HG03571 (cell line): Measurements from ENCODE around the gene BTBD2.
"Not testable (repeated sequence)": the region's sequence is repeated elsewhere in the genome, so short reads cannot be mapped to it uniquely, and the experiment has no call there.

Experiments used
- ATAC-seq: cut with Tn5 transposase; IDR thresholded peaks from one replicate; pipeline ENCODE4 v1.9.1; 2021; ENCODE audit not compliant: unreplicated experiment

The BTBD2 gene

DNA sequence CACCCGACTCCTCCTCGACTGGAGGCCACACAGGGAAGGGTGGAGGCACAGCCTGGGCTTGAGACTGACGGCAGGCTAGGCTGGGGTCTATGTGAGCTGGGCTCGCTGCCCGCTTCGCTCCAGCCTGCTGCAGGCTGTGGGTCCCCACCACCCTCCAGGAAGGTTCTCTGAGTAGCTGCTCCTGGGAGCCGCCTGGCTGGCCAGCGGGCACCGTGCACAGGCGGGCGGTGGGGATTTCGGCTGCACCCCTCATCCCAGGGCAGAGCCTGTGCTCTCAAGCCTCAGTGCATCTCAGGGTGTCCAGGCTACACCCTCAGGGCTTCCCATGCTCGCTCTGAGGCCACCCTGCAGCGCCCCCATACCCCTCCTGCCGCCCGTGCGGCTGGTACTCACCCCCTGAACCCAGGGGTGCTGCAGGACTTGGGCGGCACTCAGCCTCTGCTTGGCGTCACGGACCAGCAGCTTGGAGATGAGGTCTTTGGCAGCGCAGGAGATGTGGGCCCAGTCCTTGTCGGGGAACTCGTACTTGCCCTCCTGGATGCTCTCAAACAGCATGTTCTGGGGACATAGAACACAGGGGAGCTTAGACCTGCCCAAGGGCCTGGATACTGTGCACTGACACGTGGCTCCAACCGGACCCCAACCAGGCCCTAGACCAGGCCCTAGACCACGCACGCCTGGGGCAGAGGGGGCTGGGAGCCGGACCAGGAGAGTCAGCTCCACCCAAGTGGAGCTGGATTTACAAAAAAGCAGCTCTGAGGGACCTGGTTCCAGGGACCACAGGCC, 25.3 kb upstream of the BTBD2 start:
- ATAC-seq, result no peak

DNA sequence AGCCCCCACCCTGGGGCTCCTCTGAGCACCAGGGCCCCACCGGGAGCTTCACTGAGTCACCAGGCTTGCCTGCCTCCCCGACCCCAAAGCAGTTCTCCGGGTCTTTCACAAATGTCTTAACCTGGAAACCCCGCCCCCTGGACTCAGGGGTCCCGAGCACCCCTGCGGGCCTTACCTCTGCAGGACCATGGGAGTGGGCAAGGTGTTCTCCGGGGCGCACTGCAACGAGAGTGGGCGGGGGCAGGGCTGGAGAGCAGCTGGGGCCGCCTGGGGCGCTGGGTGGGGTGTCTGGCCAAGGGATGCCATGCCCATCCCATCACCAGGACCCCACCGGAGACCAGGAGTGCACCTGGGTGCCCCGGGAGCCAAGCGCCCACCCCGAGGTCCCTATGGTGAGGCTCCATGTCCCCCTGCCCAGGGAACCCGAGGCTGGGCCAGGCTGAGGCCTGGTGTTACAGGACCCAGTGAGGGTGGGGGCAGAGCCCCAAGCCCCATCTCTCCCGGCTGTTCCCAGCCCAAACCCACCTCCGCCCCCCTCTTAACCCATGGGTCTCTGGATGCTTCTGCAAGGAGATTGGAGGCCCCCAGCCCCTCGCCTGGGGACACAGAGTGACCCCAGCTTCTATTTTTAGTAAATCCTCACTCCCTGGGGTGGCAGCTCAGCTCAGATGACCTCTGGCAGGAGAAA, 24.6 kb upstream of the BTBD2 start:
- ATAC-seq, result no peak

DNA sequence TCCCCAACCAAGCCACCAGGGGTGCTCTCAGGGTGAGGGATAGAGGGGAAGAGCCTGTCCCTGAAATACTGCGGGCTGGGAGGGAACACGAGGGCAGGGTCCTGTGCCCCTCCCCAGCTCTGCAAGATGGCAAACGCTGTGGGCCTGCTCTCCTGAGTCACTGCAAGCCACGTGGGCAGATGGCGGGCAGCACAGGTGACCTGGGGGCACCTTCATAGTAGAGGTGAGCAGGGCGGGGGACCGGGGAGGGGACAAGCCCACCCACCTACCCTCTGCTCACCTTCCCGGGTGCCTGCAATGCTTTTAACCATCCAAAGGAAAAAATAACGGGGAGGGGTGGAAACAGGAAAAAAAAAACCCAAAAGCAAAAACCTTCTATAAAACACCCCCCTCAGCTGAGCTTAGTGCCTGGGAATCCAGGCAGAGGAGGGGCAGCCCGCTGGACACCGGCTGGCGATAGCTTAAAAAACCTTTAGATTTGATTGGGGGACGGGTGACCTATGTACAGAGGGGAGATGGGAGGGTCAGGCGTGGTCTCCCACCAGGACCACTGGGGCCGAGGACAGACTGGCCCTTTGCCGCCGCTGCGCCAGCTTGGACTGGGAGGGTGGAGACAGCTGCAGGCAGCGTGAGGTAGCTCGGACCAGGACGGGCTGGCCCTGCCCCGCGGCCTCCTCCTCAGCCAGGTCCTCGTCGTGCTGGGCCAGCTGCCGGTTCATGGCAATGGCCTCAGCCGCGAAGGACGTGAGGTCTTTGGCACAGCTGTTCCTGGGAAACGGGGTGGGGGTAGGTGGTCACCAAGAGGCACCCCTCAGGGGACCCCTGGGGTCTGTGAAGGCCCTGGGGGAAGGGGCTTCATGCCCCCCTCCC, 23.8 kb upstream of the BTBD2 start:
- ATAC-seq, result no peak

DNA sequence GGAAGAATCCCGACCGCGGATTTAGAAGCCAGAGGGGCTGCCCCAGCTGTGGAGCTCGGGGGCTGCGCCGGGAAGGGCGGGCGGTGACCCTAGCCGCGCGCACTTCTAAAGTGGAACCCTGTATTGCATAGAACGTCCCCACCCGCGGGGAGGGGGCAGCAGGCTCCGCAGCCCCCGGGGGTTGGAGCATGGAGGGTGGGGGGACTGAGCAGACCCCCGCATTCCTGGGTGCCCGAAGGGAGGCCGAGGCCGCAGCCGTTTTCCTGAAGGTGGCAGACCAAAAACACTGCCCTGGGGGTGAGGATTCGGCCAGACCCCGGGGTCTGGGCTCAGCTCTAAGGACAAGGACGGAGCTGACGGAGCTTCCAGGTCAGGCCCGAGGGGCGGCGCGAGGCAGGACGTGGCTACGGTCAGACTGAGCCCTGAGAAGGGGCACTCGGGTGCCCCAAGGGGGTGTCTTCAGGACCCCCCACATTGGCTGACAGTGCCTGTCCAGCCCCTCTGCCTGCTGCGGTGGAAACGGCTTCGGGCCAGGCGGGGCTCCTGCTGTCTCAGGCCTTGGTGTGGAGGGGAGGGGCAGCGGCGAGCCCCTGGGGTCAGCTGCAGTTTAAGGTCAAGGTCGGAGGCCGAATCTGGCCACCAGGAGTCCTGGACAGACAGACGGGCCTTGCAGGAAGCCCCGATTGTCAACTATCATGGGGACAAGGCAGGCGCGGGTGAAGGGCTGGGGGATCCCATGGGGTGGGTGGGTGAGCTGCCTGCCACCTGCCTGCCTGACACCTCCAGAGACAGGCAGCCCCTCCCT, 23.0 kb upstream of the BTBD2 start:
- no peak for ATAC-seq

DNA sequence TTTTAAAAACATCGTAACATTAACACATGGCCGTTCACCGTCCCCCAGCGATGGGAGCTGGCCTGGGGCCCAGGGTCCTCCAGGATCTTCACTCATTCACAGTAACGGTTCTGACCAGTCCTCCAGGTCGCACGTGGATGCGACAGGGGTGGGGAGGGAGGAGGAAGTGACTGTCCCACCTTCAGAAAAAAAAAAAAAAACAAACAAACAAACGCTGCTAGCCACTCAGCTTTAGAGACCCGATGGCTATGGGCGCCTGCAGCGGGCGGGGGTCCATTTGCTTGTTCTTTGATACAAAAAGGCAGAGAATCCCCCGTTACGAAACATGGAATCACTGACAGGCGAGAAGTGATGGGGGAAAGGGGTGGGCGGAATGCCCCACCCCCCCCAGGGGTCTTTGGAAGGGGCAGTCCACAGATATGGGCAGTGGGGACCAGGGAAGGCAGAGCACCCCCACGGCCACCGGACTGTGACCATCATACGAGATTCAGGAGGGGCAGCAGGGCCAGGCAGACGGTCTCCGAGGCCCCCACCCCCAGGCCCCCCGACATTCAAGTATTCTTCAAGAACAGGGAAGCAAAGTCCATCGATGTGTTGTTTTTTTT, 22.2 kb upstream of the BTBD2 start:
- ATAC-seq, result no peak

DNA sequence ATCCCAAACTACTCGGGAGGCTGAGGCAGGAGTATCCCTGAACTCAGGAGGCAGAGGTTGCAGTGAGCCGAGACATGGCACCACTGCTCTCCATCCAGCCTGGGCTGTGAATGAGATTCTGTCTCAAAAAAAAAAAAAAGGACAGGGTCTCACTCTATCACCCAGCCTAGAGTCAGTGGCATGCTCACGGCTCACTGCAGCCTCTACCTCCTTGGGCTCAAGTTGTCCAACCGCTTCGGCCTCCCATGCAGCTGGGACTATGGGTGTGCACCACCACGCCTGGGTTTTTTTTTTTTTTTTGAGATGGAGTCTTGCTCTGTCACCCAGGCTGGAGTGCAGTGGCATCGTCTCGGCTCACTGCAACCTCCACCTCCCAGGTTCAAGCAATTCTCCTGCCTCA, 20.9 kb upstream of the BTBD2 start:
- ATAC-seq, result no peak

DNA sequence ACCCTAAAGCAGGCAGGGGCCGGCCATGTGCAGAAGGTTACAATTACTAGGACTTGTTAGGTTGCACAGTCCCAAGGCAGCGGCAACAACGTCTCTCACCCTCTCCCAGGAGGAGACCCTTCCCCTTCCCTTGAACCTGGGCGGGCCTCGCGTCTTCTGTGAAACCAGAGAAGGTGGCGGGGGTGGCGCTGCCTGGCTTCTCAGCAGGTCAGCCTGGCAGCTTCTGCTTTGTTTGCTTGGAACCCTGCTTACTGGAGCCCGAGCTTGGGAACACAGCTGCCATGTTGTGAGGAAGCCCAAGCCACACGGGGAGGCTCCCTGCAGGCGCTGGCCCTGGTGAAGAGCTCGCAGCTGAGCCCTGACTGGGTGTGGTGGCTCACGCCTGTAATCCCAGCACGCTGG, 20.1 kb upstream of the BTBD2 start:
- no peak for ATAC-seq

DNA sequence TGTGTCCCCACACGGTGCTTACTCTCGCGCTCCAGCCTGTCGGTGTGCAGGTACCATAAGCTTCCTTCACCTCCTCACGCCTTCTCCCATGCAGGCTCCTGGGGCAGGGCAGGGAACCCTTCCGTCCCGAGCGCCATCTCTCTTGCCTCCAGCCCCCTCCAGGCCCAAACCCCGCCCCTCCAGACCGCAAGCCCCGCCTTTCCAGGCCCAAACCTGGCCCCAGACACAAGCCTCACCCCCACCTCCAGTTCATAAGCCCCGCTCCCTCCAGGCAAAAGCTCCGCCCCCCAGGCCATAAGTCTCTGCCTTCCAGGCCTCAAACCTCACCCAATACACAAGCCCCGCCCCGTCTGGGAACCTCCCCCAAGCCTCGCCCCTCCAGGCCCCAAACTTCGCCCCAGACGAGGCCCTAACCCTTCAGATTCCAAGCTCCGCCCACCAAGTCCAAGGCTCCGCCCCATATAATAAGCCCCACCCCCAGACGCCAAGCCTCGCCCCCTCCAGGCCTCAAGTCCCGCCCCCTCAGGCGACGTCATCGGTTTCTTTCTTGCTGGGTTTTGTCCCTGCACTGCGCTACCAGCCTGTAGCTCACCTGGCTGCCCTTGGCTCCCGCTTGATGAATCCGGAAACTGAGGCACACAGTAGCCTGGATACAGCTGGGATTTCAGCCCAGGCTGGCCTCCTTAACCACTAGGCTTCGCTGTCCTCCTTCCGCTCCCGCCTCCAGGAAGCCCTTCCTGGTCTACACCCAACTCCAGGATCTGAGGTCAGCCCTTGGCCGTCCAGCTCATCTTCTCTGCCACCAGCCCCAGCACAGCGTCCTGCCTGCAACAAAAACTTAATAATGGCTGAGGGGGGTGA, 19.4 kb upstream of the BTBD2 start:
- ATAC-seq, result no peak

DNA sequence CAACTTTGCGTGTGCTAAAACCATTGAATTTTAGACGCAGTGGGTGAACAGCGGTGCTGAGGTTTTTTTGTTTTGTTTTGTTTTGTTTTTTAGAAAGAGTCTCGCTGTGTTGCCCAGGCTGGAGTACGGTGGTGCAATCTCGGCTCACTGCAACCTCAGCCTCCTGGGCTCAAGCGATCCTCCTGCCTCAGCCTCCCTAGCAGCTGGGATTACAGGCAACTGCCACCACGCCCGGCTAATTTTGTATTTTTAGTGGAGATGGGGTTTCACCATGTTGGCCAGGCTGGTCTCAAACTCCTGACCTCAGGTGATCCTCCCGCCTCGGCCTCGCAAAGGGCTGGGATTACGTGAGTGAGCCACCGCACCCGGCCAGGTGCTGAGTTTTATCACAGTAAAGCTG, 18.7 kb upstream of the BTBD2 start:
- ATAC-seq, result not testable (repeated sequence)

DNA sequence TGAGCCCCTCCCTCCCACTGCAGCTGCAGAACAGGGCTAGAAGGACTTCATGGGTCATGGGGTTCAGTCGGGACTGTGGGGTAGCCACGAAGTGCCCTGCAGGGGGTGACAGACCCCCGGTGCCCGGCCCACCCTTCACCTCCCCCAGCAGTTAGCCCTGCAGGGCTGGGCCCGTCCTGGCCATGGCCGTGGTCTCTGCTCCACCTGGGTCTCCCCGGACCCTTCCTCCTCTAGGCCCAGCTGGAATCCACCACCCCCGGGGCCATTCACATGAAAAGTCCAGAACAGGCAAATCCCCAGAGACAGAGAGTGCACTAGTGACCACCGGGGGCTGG, 18.3 kb upstream of the BTBD2 start:
- ATAC-seq, result no peak

DNA sequence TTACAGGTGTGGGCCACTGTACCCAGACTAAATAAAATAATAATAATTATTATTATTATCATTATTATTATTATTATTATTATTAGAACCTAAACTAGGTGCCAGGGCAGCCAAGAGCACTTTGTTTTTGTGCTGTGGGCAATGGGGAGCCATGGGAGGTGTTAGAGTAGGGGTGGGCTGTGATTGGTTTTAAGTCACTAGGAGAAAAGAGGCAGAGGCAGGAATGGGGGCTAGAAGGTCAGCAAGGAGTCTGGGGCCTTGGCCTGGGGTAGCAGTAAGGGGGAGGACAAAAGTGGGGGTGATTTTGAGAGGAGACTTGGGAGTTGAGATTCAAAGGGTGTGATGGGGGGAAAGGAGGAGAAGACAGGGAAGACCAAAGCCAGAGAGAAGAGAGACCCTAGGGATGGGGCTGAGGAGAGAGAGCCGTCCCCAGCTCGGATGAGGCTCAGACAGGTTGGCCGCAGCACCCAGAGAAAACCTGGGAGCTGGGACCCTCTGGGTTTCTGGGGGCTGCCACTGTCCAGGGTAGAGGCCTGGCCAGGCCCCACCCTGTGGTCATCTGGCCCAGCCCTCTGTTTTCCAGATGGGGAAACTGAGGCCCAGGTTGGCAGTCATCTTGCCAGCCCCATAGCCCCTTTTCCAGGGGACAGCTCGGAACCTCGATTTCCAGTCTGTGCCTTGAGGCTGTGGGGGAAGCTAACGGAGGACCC, 17.8 kb upstream of the BTBD2 start:
- no peak for ATAC-seq

DNA sequence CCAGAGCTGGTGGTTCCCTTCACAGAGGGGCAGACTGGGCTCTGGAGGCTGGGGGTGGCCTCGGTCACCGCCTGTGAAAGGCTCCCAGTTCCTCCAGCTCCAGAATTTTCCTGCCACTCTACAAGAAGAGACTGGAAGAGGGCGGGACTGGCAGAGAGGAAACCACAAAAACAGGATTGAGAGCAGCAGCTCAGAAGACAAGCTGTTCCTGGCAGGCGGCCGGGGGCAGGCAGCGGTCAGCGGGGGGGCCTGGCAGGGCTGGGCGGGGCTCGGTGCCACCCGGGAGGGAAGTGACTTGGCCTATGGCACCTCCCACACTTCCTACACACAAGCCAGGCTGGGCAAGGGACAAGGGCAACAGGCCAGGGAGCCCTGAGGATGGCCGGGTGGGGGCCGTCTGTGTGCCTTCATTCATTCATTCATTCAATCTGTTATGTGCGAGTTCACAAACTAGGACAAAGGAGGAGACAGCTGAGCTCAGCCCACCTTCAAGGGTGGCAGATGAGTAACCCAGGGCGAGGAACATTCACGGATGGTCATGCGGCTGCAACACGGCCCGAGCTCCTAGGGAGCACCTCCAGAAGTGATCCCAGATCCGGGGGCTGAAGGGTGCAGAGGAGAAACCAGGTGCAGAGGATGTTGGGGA, 16.9 kb upstream of the BTBD2 start:
- no peak for ATAC-seq

DNA sequence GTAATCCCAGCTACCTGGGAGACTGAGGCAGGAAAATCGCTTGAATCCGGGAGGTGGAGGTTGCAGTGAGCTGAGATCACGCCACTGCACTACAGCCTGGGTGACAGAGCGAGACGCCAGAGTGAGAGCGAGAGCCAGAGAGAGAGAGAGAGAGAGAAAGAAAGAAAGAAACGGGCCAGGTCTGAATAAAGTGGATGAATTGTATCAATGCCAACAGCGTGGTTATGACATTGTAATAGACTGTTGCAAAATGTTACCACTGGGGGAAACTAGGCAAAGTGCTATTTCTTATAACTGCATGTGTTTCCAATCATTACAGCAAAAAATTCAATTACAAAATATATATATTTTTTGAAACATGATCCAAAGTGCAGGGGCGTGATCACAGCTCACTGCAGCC, 11.8 kb upstream of the BTBD2 start:
- ATAC-seq, result no peak

DNA sequence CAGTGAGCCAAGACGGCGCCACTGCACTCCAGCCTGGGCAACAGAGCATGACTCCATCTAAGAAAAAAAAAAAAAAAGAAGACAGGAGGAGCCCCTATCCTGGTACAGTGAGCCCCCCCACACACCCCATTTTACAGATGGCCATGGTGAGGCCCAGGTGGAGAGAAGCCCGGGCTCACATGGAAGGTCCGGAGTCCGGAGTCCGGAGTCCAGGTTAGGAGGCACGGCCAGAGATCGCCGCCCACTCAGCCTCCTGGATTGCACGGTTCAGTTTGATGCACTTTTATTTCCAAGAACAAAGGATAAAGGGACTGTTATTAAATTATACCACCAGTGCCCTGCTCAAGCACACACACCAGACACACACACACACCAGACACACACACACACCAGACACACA, 11.3 kb upstream of the BTBD2 start:
- ATAC-seq, result no peak

DNA sequence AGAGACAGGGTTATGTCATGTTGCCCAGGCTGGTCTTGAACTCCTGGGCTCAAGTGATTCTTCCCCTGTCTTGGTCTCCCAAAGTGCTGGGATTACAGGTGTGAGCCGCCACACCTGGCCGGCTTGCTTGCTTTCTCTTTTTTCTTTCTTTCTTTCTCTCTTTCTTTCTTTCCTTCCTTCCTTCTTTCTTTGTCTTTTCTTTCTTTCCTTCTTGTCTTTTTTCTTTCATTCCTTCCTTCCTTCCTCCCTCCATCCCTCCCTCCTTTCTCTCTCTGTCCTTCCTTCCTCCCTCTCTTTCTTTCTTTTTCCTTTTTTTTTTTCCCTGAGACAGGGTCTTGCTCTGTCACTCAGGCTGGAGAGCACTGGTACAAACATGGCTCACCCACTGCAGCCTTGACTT, 6.8 kb upstream of the BTBD2 start:
- no peak for ATAC-seq

DNA sequence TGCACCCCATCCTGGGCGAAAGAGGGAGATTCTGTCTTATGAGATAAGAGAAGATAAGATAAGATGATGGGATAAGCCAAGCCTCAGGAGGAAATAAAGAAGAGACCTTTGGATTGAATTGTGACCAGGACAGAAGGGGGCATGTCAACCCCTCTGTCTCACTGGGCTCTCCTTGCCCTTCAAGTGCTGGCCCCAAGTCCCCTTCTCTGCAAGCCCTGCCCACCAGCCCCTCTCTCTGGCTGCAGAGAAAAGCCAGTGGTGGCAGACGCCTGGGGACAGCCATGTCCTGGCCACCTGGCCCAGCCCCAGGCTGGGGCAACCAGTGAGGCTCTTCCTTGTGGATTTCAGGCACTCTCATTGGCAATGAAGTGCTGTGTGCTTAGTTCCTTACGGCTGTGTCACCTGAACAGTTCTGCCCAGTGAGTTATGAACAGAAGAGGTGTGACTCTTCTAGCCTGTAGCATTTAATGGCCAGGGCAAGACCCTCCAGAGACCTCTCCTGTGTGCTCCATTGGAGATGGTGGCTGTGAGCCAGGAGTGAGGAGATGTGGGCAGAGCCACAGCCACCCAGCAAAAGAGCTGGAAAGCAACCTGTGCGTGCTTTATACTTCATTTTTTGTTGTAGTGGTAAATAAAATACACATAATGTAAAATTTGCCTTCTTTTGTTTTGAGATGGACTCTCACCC, 6.1 kb upstream of the BTBD2 start:
- ATAC-seq, result no peak

DNA sequence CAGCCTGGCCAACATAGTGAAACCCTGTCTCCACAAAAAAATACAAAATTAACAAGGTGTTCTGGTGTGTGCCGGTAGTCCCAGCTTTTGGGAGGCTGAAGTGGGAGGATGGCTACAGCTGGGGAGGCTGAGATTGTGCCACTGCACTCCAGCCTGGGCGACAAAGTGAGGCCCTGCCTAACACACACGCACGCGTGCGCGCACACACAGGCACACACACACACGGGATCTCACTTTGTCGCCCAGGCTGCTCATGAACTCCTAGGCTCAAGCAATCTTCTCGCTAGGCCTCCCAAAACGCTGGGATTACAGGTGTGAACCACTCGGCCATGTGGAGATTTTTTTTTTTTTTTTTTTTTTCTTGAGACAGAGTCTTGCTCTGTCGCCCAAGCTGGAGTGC, 3.2 kb upstream of the BTBD2 start:
- ATAC-seq, result no peak
